ENCODE data around the gene MAN2A2.

MAN2A2 gene

DNA sequence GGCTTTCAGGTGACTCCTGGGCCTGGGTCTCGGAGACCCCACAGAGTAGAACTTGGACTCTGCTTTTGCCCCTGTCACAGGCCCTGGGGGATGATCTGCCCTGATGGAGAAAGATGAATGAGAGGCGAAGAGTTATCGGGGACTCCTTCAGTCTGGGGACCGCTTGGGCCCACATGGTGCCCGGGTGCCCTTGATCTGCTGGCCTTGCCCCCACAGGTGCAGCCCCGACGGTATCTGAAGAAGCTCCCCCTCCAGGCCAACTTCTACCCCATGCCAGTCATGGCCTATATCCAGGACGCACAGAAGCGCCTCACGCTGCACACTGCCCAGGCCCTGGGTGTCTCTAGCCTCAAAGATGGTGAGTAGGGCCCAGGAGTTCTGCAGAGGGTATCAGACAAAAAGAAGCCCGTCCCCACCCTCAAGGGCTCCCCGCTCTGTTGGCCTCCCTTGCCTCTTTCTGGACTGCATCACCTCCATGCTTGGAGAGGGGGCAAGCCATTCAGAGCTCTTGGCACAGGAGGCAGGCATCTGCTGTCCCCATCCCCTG is 10.4 kb downstream of the MAN2A2 start:
- Histone ChIP-seq H3K27ac (replicated peaks; ENCODE audit: low read length) (no peak overlapping the region), H4K91ac (ENCODE audit: low read depth, low read length, poor library complexity) (no peak overlapping the region), H2AK5ac (ENCODE audit: low read depth, low read length) (no peak overlapping the region), H3K23ac (ENCODE audit: low read depth, low read length, poor library complexity) (no peak overlapping the region), H2BK15ac (ENCODE audit: low read length) (no peak overlapping the region), H2BK5ac (ENCODE audit: low read length) (no peak overlapping the region), H3K9ac (ENCODE audit: low read depth, low read length, poor library complexity) (no peak overlapping the region), H3K4me1 (ENCODE audit: control insufficient read depth in 2 of 2, insufficient read depth in 1 of 2, low read depth in 1 of 2, low read length in 2 of 2) (no peaks in the 10 kb centered on the region), H3K9me3 (replicated peaks in 1 of 2; ENCODE audit: control insufficient read depth in 2 of 2, insufficient read depth in 1 of 2, low read depth in 1 of 2, low read length in 2 of 2) (no peaks in the 10 kb centered on the region), H3K27me3 (ENCODE audit: control insufficient read depth in 3 of 3, insufficient read depth in 3 of 3, low read depth in 1 of 3, low read length in 3 of 3) (no peaks in the 10 kb centered on the region), H2BK120ac (ENCODE audit: low read depth, low read length) (no peak overlapping the region), H3K79me1 (ENCODE audit: low read depth, low read length) (no peaks in the 10 kb centered on the region), H3K36me3 (replicated peaks in 1 of 2; ENCODE audit: control insufficient read depth in 2 of 2, insufficient read depth in 2 of 2, low read length in 2 of 2) (peaks cover 61 to 95% of the 10 kb centered on the region in 2 donors), H3K4me3 (ENCODE audit: low read length in 2 of 2) (no peak overlapping the region), H3K18ac (ENCODE audit: low read length) (no peak overlapping the region), H4K8ac (ENCODE audit: low read depth, low read length) (no peak overlapping the region), H2AFZ (ENCODE audit: low read length) (no peak overlapping the region), H3K4me2 (ENCODE audit: insufficient read depth, low read length, poor library complexity, severe bottlenecking) (no peak overlapping the region), H3K14ac (ENCODE audit: low read length) (no peak overlapping the region), H2BK12ac (ENCODE audit: low read length) (peak overlapping the region; percentile 10), H3K4ac (ENCODE audit: low read length) (no peak overlapping the region)
- WGBS, 2 donors (ENCODE audit: extremely low coverage in 2 of 2, insufficient read length in 2 of 2, insufficient replicate concordance in 1 of 2), result no CpG with 5 or more reads among the region's 12 CpGs
- DNase-seq (ENCODE audit: low spot score), result no peak

DNA sequence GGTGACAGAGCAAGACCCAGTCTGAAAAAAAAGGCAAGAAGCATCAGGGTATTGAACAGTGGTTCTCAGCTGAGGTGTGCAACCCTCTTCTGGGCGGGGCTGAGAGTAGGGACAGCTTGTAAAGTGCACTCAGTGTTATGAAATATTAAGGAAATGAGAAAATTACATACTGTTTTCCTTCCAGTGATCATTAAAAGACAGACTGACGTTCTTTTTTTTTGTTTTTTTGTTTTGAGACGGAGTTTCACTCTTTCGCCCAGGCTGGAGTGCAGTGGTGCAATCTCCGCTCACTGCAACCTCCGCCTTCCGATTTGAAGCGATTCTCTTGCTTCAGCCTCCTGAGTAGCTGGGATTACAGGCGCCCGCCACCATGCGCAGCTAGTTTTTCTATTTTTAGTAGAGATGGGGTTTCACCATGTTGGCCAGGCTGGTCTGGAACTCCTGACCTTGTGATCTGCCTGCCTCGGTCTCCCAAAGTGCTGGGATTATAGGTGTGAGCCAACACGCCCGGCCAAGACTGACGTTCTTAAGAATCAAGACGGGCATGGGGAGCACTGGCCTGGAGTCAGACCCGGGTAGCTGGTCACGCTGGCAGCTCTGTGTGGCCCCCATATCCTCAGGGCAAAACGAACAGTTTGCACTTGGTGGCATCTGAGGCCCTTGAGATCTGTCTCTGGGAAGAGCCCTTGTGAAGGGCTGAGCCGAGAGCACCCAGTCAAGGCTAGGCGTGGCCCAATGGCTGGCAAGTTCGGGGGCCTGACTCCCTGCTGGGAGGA is 11.4 kb downstream of the MAN2A2 start:
- WGBS, 2 donors (ENCODE audit: extremely low coverage in 2 of 2, insufficient read length in 2 of 2, insufficient replicate concordance in 1 of 2), result no CpG with 5 or more reads among the region's 22 CpGs
- Histone ChIP-seq H3K36me3 (replicated peaks in 1 of 2; ENCODE audit: control insufficient read depth in 2 of 2, insufficient read depth in 2 of 2, low read length in 2 of 2) (peaks cover 65 to 95% of the 10 kb centered on the region in 2 donors), H2BK5ac (ENCODE audit: low read length) (no peak overlapping the region)

DNA sequence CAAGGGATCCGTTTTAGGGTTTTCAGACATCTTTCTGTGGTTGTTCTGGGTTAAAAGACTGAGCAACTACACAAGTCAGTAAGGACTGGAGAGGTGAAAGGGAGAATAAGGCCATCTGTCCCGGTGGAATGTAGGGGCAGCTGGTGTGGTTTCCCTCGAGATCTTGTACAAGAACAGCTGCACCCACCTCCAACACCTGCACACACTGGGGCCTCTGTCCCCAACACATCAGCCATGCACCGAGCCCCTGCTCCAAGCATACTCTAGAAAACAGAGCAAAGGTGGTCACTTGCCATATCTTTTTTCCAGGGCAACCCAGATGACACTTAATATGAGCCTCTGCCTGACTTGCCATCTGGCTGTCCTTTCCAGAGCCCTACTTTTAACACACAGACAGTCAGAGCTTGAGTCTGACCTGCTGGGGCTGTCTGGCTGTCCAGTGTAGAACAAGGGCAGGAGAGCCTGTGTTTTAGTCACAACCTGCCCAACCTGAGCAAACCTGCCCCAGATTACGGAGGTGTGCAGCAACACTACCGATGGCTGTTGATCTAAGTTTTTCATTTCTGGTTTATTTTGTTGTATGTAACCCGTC is 12.2 kb downstream of the MAN2A2 start:
- Histone ChIP-seq H2BK12ac (ENCODE audit: low read length) (no peak overlapping the region), H2AK5ac (ENCODE audit: low read depth, low read length) (no peak overlapping the region), H4K91ac (ENCODE audit: low read depth, low read length, poor library complexity) (no peak overlapping the region), H3K79me1 (ENCODE audit: low read depth, low read length) (no peaks in the 10 kb centered on the region), H3K27ac (replicated peaks; ENCODE audit: low read length) (no peak overlapping the region), H3K4me1 (ENCODE audit: control insufficient read depth in 2 of 2, insufficient read depth in 1 of 2, low read depth in 1 of 2, low read length in 2 of 2) (no peaks in the 10 kb centered on the region), H3K9ac (ENCODE audit: low read depth, low read length, poor library complexity) (no peak overlapping the region), H2BK15ac (ENCODE audit: low read length) (no peak overlapping the region), H2AFZ (ENCODE audit: low read length) (no peak overlapping the region), H3K36me3 (replicated peaks in 1 of 2; ENCODE audit: control insufficient read depth in 2 of 2, insufficient read depth in 2 of 2, low read length in 2 of 2) (peaks cover 71 to 97% of the 10 kb centered on the region in 2 donors), H2BK5ac (ENCODE audit: low read length) (no peak overlapping the region), H3K4ac (ENCODE audit: low read length) (no peak overlapping the region), H3K4me3 (ENCODE audit: low read length in 2 of 2) (no peak overlapping the region), H3K4me2 (ENCODE audit: insufficient read depth, low read length, poor library complexity, severe bottlenecking) (no peak overlapping the region), H2BK120ac (ENCODE audit: low read depth, low read length) (no peak overlapping the region), H3K14ac (ENCODE audit: low read length) (no peak overlapping the region), H3K9me3 (replicated peaks in 1 of 2; ENCODE audit: control insufficient read depth in 2 of 2, insufficient read depth in 1 of 2, low read depth in 1 of 2, low read length in 2 of 2) (no peaks in the 10 kb centered on the region), H4K8ac (ENCODE audit: low read depth, low read length) (no peak overlapping the region), H3K23ac (ENCODE audit: low read depth, low read length, poor library complexity) (no peak overlapping the region), H3K27me3 (ENCODE audit: control insufficient read depth in 3 of 3, insufficient read depth in 3 of 3, low read depth in 1 of 3, low read length in 3 of 3) (no peaks in the 10 kb centered on the region), H3K18ac (ENCODE audit: low read length) (no peak overlapping the region)
- no peak for DNase-seq (ENCODE audit: low spot score)
- no CpG with 5 or more reads among the region's 7 CpGs for WGBS, 2 donors (ENCODE audit: extremely low coverage in 2 of 2, insufficient read length in 2 of 2, insufficient replicate concordance in 1 of 2)

More for the DNA sequence above, 11.4 kb downstream of the MAN2A2 start:
- H2AFZ ChIP-seq (ENCODE audit: low read length), result no peak overlapping the region
- no peak overlapping the region for H2BK12ac ChIP-seq (ENCODE audit: low read length)
- H3K79me1 ChIP-seq (ENCODE audit: low read depth, low read length), result no peaks in the 10 kb centered on the region
- H4K8ac ChIP-seq (ENCODE audit: low read depth, low read length), result no peak overlapping the region
- no peaks in the 10 kb centered on the region for H3K9me3 ChIP-seq (replicated peaks in 1 of 2; ENCODE audit: control insufficient read depth in 2 of 2, insufficient read depth in 1 of 2, low read depth in 1 of 2, low read length in 2 of 2)
- H2BK15ac ChIP-seq (ENCODE audit: low read length), result no peak overlapping the region
- H3K4me1 ChIP-seq (ENCODE audit: control insufficient read depth in 2 of 2, insufficient read depth in 1 of 2, low read depth in 1 of 2, low read length in 2 of 2), result no peaks in the 10 kb centered on the region
- no peak overlapping the region for H4K91ac ChIP-seq (ENCODE audit: low read depth, low read length, poor library complexity)
- H2BK120ac ChIP-seq (ENCODE audit: low read depth, low read length), result no peak overlapping the region
- no peak overlapping the region for H3K4me3 ChIP-seq (ENCODE audit: low read length in 2 of 2)
- DNase-seq (ENCODE audit: low spot score), result no peak
- H3K4ac ChIP-seq (ENCODE audit: low read length), result no peak overlapping the region
- H3K27me3 ChIP-seq (ENCODE audit: control insufficient read depth in 3 of 3, insufficient read depth in 3 of 3, low read depth in 1 of 3, low read length in 3 of 3), result no peaks in the 10 kb centered on the region
- no peak overlapping the region for H2AK5ac ChIP-seq (ENCODE audit: low read depth, low read length)
- no peak overlapping the region for H3K9ac ChIP-seq (ENCODE audit: low read depth, low read length, poor library complexity)
- H3K23ac ChIP-seq (ENCODE audit: low read depth, low read length, poor library complexity), result no peak overlapping the region
- H3K14ac ChIP-seq (ENCODE audit: low read length), result no peak overlapping the region
- no peak overlapping the region for H3K27ac ChIP-seq (replicated peaks; ENCODE audit: low read length)
- no peak overlapping the region for H3K18ac ChIP-seq (ENCODE audit: low read length)
- no peak overlapping the region for H3K4me2 ChIP-seq (ENCODE audit: insufficient read depth, low read length, poor library complexity, severe bottlenecking)

DNA sequence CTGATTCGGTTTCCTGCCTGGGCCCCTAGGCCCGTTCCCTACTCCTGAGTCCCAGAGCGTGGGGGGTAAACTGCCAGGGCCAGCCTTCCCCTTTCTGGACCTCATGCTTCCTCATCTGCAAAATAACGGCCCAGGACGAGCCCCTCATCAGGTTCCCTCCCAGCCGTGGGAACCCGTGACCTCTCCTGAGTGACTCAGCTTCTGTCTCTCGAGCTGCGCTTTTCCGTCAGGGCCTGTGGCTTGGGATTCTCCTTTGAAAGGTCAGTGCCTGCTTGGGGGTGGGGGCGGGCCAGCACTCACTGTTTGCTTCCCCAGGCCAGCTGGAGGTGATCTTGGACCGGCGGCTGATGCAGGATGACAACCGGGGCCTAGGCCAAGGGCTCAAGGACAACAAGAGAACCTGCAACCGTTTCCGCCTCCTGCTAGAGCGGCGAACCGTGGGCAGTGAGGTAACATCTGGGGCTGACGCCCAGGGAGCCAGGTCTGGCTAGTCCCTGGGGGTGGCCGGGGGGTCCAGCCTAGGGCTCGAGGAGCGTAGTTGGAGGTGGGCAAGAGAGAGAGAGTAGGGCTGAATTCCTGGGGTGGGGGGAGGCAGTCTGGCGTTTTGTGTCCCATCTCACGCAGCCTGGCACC is 12.8 kb downstream of the MAN2A2 start:
- H3K27me3 ChIP-seq (ENCODE audit: control insufficient read depth in 3 of 3, insufficient read depth in 3 of 3, low read depth in 1 of 3, low read length in 3 of 3), result no peaks in the 10 kb centered on the region

More for the DNA sequence above, 12.8 kb downstream of the MAN2A2 start:
- H3K4me2 ChIP-seq (ENCODE audit: insufficient read depth, low read length, poor library complexity, severe bottlenecking), result no peak overlapping the region
- no peak overlapping the region for H2AFZ ChIP-seq (ENCODE audit: low read length)
- H2BK5ac ChIP-seq (ENCODE audit: low read length), result no peak overlapping the region
- H3K4me3 ChIP-seq (ENCODE audit: low read length in 2 of 2), result no peak overlapping the region
- no peak for DNase-seq (ENCODE audit: low spot score)
- H3K4me1 ChIP-seq (ENCODE audit: control insufficient read depth in 2 of 2, insufficient read depth in 1 of 2, low read depth in 1 of 2, low read length in 2 of 2), result no peaks in the 10 kb centered on the region
- H2BK120ac ChIP-seq (ENCODE audit: low read depth, low read length), result no peak overlapping the region
- no peak overlapping the region for H3K14ac ChIP-seq (ENCODE audit: low read length)
- no peaks in the 10 kb centered on the region for H3K79me1 ChIP-seq (ENCODE audit: low read depth, low read length)
- peak overlapping the region; percentile 27 for H4K8ac ChIP-seq (ENCODE audit: low read depth, low read length)
- WGBS, 2 donors (ENCODE audit: extremely low coverage in 2 of 2, insufficient read length in 2 of 2, insufficient replicate concordance in 1 of 2), result no CpG with 5 or more reads among the region's 25 CpGs
- no peak overlapping the region for H3K18ac ChIP-seq (ENCODE audit: low read length)
- no peak overlapping the region for H4K91ac ChIP-seq (ENCODE audit: low read depth, low read length, poor library complexity)
- no peak overlapping the region for H3K4ac ChIP-seq (ENCODE audit: low read length)
- no peak overlapping the region for H2BK15ac ChIP-seq (ENCODE audit: low read length)
- H3K27ac ChIP-seq (replicated peaks; ENCODE audit: low read length), result no peak overlapping the region
- peak overlapping the region; percentile 34 for H3K23ac ChIP-seq (ENCODE audit: low read depth, low read length, poor library complexity)
- no peak overlapping the region for H3K9ac ChIP-seq (ENCODE audit: low read depth, low read length, poor library complexity)
- H2AK5ac ChIP-seq (ENCODE audit: low read depth, low read length), result no peak overlapping the region
- H2BK12ac ChIP-seq (ENCODE audit: low read length), result peak overlapping the region; percentile 5
- no peaks in the 10 kb centered on the region for H3K9me3 ChIP-seq (replicated peaks in 1 of 2; ENCODE audit: control insufficient read depth in 2 of 2, insufficient read depth in 1 of 2, low read depth in 1 of 2, low read length in 2 of 2)
- H3K36me3 ChIP-seq (replicated peaks in 1 of 2; ENCODE audit: control insufficient read depth in 2 of 2, insufficient read depth in 2 of 2, low read length in 2 of 2), result peaks cover 69 to 97% of the 10 kb centered on the region in 2 donors

Data from neuronal stem cell (in vitro differentiated cells).